CD4-positive, CD25-positive, alpha-beta regulatory T cell (primary cell): ENCODE measurements around the gene BGLAP. TPM values are rescaled to one million over a fixed set of nuclear protein-coding genes. Genes with fewer than 3 reads are reported as not detected.

Experiments used
- ATAC-seq, 2 donors: fragments of 150-1000 bp; cut with Tn5 transposase; one replicate each; pipeline ENCODE4 v1.10.0; 2021; ENCODE audit warnings: low read depth in 2 of 2, moderate number of reproducible peaks in 2 of 2, moderate library complexity in 1 of 2
- DNase-seq, 3 donors: peaks; one replicate each; pipeline versions ENCODE4 v3.0.0 to v3.0.0-alpha.2; 2012 to 2022; ENCODE audit warnings: mixed read lengths in 1 of 3
- H3K27ac ChIP-seq: one replicate; pipeline ENCODE4 v1.7.0; 2013; ENCODE audit warnings: mild to moderate bottlenecking, low read length; ENCODE audit not compliant: insufficient read depth, poor library complexity, severe bottlenecking
- H3K27me3 ChIP-seq: one replicate; pipeline ENCODE4 v1.7.0; 2013; ENCODE audit warnings: low read length; ENCODE audit not compliant: control insufficient read depth, insufficient read depth
- H3K36me3 ChIP-seq: one replicate; pipeline ENCODE4 v1.7.0; 2013; ENCODE audit warnings: mild to moderate bottlenecking, low read length, moderate library complexity; ENCODE audit not compliant: control insufficient read depth, insufficient read depth
- H3K4me1 ChIP-seq: 2 replicates; pipeline ENCODE4 v1.7.0; 2013; ENCODE audit warnings: mild to moderate bottlenecking, low read length; ENCODE audit not compliant: insufficient read depth, control insufficient read depth, poor library complexity, severe bottlenecking
- H3K4me3 ChIP-seq: one replicate; pipeline ENCODE4 v1.7.0; 2013; ENCODE audit warnings: low read depth, mild to moderate bottlenecking, low read length, moderate library complexity
- H3K9me3 ChIP-seq, 2 experiments: 1 replicate in 1 of 2; 2 replicates in 1 of 2; pipeline ENCODE4 v1.7.0; 2013; ENCODE audit warnings: low read length in 2 of 2, mild to moderate bottlenecking in 1 of 2, moderate library complexity in 1 of 2; ENCODE audit not compliant: control insufficient read depth in 2 of 2
- H3K27ac Mint-ChIP-seq, 3 donors: one replicate each; pipeline ENCODE4 v1.8.0; 2020 to 2022; ENCODE audit warnings: mild to moderate bottlenecking in 3 of 3, mixed read lengths in 3 of 3, moderate library complexity in 2 of 3
- H3K27me3 Mint-ChIP-seq: one replicate; pipeline ENCODE4 v1.8.0; 2022; ENCODE audit warnings: mild to moderate bottlenecking, mixed read lengths
- H3K36me3 Mint-ChIP-seq: one replicate; pipeline ENCODE4 v1.8.0; 2020; ENCODE audit warnings: mixed read lengths
- H3K4me1 Mint-ChIP-seq, 4 donors: one replicate each; pipeline ENCODE4 v1.8.0; 2020 to 2022; ENCODE audit warnings: mixed read lengths in 4 of 4, mild to moderate bottlenecking in 1 of 4
- H3K4me3 Mint-ChIP-seq, 4 donors: one replicate each; pipeline ENCODE4 v1.8.0; 2020 to 2022; ENCODE audit warnings: mild to moderate bottlenecking in 4 of 4, mixed read lengths in 4 of 4, moderate library complexity in 3 of 4
- H3K9me3 Mint-ChIP-seq, 7 donors: one replicate each; pipeline ENCODE4 v1.8.0; 2020 to 2022; ENCODE audit warnings: mixed read lengths in 7 of 7, mild to moderate bottlenecking in 3 of 7, moderate library complexity in 2 of 7
- polyA plus RNA-seq, 4 donors: library from polyadenylated mRNA; unstranded; fragments of 300-500 nt; fragmentation: Illumina TruSeq; gene quantifications; one replicate each; pipeline ENCODE4 v1.2.3, GENCODE V29; 2021
- total RNA-seq: library from RNA; stranded (reverse); gene quantifications from one replicate; pipeline ENCODE4 v1.2.3, GENCODE V29; 2022

BGLAP gene
- total and polyA plus RNA-seq, 5 donors from 2014 or later = 1.1 TPM; not detected in 4

GRCh38 chr1:156200044-156200443, 41.9 kb upstream of the BGLAP start:
- DNase-seq (no peak), ATAC-seq (no peak)
- H3K4me1 Mint-ChIP-seq = peaks cover 5 to 56% (median 24%) of the 10 kb centered on the region in 4 donors
- H3K4me3 Mint-ChIP-seq = peak overlapping the region in 1 of 4 donors; percentile 41
- Histone ChIP-seq H3K36me3 (peaks cover 44% of the 10 kb centered on the region), H3K9me3 (no peaks in the 10 kb centered on the region), H3K27ac (no peak overlapping the region), H3K4me1 (peaks cover 42% of the 10 kb centered on the region), H3K27me3 (no peaks in the 10 kb centered on the region), H3K4me3 (no peak overlapping the region)
- no peaks in the 10 kb centered on the region for H3K27me3 Mint-ChIP-seq
- H3K9me3 Mint-ChIP-seq = no peaks in the 10 kb centered on the region
- H3K36me3 Mint-ChIP-seq = peaks cover 19% of the 10 kb centered on the region
- peak overlapping the region in 2 of 3 donors; percentile 66 to 94 for H3K27ac Mint-ChIP-seq

GRCh38 chr1:156203331-156203730, 38.7 kb upstream of the BGLAP start:
- Mint-ChIP-seq H3K4me3 (no peak overlapping the region), H3K9me3 (no peaks in the 10 kb centered on the region), H3K27me3 (no peaks in the 10 kb centered on the region), H3K36me3 (peaks cover 22% of the 10 kb centered on the region), H3K27ac (no peak overlapping the region), H3K4me1 (peaks cover 0 to 32% (median 17%) of the 10 kb centered on the region in 4 donors)
- Histone ChIP-seq H3K36me3 (peaks cover 60% of the 10 kb centered on the region), H3K4me1 (peaks cover 28% of the 10 kb centered on the region), H3K9me3 (no peaks in the 10 kb centered on the region), H3K4me3 (no peak overlapping the region), H3K27me3 (no peaks in the 10 kb centered on the region), H3K27ac (no peak overlapping the region)
- no peak for DNase-seq
- ATAC-seq = no peak

- no peaks in the 10 kb centered on the region for H3K9me3 Mint-ChIP-seq
- H3K4me3 Mint-ChIP-seq = no peak overlapping the region
- peaks cover 32% of the 10 kb centered on the region for H3K36me3 Mint-ChIP-seq
- H3K36me3 ChIP-seq = peaks cover 65% of the 10 kb centered on the region
- H3K27ac ChIP-seq = no peak overlapping the region
- peaks cover 0 to 21% (median 11%) of the 10 kb centered on the region in 4 donors for H3K4me1 Mint-ChIP-seq
- DNase-seq (no peak), ATAC-seq (no peak)
- no peaks in the 10 kb centered on the region for H3K9me3 ChIP-seq
- no peaks in the 10 kb centered on the region for H3K27me3 ChIP-seq
- no peak overlapping the region for H3K27ac Mint-ChIP-seq
- peaks cover 19% of the 10 kb centered on the region for H3K4me1 ChIP-seq
- H3K27me3 Mint-ChIP-seq = no peaks in the 10 kb centered on the region
- H3K4me3 ChIP-seq = no peak overlapping the region
These were observed 37.3 kb upstream of the BGLAP start for GRCh38 chr1:156204686-156205085.

- DNase-seq (no peak), ATAC-seq (no peak)
- Histone ChIP-seq H3K36me3 (peaks cover 31% of the 10 kb centered on the region), H3K9me3 (no peaks in the 10 kb centered on the region), H3K4me3 (no peak overlapping the region), H3K27me3 (no peaks in the 10 kb centered on the region), H3K4me1 (peaks cover 23% of the 10 kb centered on the region), H3K27ac (no peak overlapping the region)
- no peaks in the 10 kb centered on the region for H3K27me3 Mint-ChIP-seq
- peaks cover 25% of the 10 kb centered on the region for H3K36me3 Mint-ChIP-seq
- H3K9me3 Mint-ChIP-seq = no peaks in the 10 kb centered on the region
- peak overlapping the region in 2 of 4 donors; percentile 28 to 99 for H3K4me3 Mint-ChIP-seq
- H3K4me1 Mint-ChIP-seq = peaks cover 4 to 37% (median 14%) of the 10 kb centered on the region in 4 donors
- peak overlapping the region; percentile 79 to 100 (median 100) for H3K27ac Mint-ChIP-seq
These were observed 30.7 kb upstream of the BGLAP start for GRCh38 chr1:156211243-156211642.

GRCh38 chr1:156212130-156212529, 29.9 kb upstream of the BGLAP start:
- Mint-ChIP-seq H3K27me3 (no peaks in the 10 kb centered on the region), H3K4me1 (peaks cover 4 to 41% (median 14%) of the 10 kb centered on the region in 4 donors), H3K9me3 (no peaks in the 10 kb centered on the region), H3K36me3 (peaks cover 25% of the 10 kb centered on the region), H3K27ac (peak overlapping the region in 2 of 3 donors; percentile 100), H3K4me3 (peak overlapping the region; percentile 94 to 99 (median 98))
- H3K36me3 ChIP-seq = peaks cover 25% of the 10 kb centered on the region
- H3K4me1 ChIP-seq = peaks cover 25% of the 10 kb centered on the region
- H3K4me3 ChIP-seq = peak overlapping the region; percentile 88
- H3K27ac ChIP-seq = peak overlapping the region; percentile 98
- DNase-seq (no peak), ATAC-seq (no peak)
- H3K9me3 ChIP-seq = no peaks in the 10 kb centered on the region
- no peaks in the 10 kb centered on the region for H3K27me3 ChIP-seq

GRCh38 chr1:156212833-156213643, 28.9 kb upstream of the BGLAP start, which contains the start of gene PMF1:
PMF1 (plus strand) TSS chr1:156213007; CDS start chr1:156213016, 9 bp downstream.
- ATAC-seq (peak; percentile 94 to 96), DNase-seq (peak; percentile 93 to 98 (median 96))
- Histone ChIP-seq H3K27me3 (no peaks in the 10 kb centered on the region), H3K27ac (peak within 1 kb of the TSS; percentile 98), H3K36me3 (peaks cover 19% of the 10 kb centered on the region), H3K9me3 (no peaks in the 10 kb centered on the region), H3K4me3 (peak within 1 kb of the TSS; percentile 88), H3K4me1 (peaks cover 34% of the 10 kb centered on the region)
- Mint-ChIP-seq H3K27ac (peak within 1 kb of the TSS; percentile 95 to 100 (median 100)), H3K9me3 (no peaks in the 10 kb centered on the region), H3K4me3 (peak within 1 kb of the TSS; percentile 94 to 99 (median 98)), H3K27me3 (no peaks in the 10 kb centered on the region), H3K36me3 (peaks cover 21% of the 10 kb centered on the region), H3K4me1 (peaks cover 8 to 50% (median 21%) of the 10 kb centered on the region in 4 donors)

GRCh38 chr1:156213644-156213966, 28.4 kb upstream of the BGLAP start:
- DNase-seq (no peak), ATAC-seq (no peak)
- Mint-ChIP-seq H3K4me3 (peak overlapping the region; percentile 94 to 99 (median 98)), H3K9me3 (no peaks in the 10 kb centered on the region), H3K4me1 (peaks cover 10 to 55% (median 24%) of the 10 kb centered on the region in 4 donors), H3K36me3 (peaks cover 19% of the 10 kb centered on the region), H3K27ac (peak overlapping the region; percentile 95 to 100 (median 100)), H3K27me3 (no peaks in the 10 kb centered on the region)
- H3K27me3 ChIP-seq = no peaks in the 10 kb centered on the region
- peak overlapping the region; percentile 98 for H3K27ac ChIP-seq
- H3K9me3 ChIP-seq = no peaks in the 10 kb centered on the region
- H3K4me3 ChIP-seq = peak overlapping the region; percentile 88
- H3K4me1 ChIP-seq = peaks cover 39% of the 10 kb centered on the region
- H3K36me3 ChIP-seq = peaks cover 15% of the 10 kb centered on the region
